Activated T-cell treated with anti-CD3 and anti-CD28 coated beads for 1 hour (primary cell): ENCODE measurements around the gene ADARB2.

Experiments
- DNase-seq: peaks from one replicate; pipeline ENCODE4 v3.0.0-alpha.2; 2020; ENCODE audit warnings: low read depth

Gene ADARB2

GRCh38 chr10:1612908-1613307 lies 124.4 kb downstream of the ADARB2 start:
- DNase-seq = no peak

DNA sequence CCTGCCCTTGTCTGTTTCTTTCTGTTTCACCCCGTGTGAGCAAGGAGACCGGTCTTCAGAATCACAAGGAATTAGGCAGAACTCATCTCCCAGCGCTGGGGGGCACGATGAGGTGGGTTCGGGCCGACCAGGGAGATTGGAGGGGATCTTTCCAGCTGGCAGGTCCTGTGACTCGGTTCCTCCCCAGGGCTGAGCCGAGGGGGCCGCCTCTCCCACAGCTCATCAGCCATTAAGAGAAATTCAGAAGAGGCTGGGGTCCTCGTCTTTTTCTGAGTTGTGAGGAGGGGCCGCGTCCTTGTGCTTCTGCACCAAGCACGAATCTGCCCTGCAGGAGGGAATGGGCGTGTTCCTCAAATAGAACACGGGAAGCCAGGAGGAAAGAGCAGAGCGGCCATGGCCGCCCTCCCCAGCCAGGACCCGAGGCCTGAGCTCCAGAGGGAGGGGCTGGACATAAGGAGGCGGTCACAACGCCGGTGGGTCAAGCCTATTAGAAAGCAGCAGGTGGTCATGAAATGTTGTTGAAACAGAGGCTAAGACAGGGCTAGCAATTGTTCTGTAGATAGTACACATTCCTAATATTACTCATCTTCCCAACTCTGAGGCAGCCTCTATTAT lies 125.3 kb downstream of the ADARB2 start:
- no peak for DNase-seq

DNA sequence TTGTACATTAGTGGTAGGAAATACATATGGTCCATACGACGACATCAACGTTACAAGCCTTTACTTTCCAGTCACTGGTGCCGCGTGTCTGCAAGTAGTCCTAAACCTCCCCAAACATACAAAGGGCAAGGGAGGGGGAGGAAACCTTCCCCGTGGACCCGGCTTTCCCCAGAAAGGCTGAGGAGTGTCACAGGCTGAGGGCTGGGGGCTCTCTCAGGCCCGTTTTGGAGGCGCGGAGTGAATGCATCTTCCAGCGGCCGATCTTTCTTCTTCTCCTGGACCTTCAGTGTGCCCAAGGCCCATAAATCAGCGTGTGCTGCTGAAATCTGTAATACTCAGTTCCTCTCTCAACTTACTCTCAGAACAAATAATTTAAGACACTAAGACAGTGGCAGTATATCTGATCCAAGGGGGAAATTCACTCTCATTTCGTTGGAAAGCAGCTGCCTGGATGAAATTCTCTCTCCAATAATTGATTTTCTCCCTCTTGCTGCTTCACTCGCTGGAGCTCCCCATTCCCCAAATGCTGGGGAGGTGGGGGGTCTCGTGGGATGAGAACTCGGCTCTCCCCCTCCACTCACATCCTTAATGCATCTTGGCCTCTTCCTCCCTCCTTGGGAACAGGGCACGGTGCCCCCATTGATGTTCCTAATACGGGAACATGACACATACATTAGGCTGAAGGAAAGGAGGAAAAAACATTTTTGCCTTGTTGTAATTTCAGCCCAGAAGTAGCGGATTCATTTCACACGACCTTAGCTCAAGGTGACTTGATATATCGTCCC lies 126.1 kb downstream of the ADARB2 start:
- DNase-seq = no peak

GRCh38 chr10:1609648-1609970 lies 127.7 kb downstream of the ADARB2 start:
- no peak for DNase-seq

- no peak for DNase-seq
Observed at GRCh38 chr10:1608851-1609647, 128.3 kb downstream of the ADARB2 start.

GRCh38 chr10:1608408-1608807 lies 128.9 kb downstream of the ADARB2 start:
- no peak for DNase-seq

- DNase-seq = no peak
Observed at GRCh38 chr10:1607466-1607865, 129.9 kb downstream of the ADARB2 start.

DNA sequence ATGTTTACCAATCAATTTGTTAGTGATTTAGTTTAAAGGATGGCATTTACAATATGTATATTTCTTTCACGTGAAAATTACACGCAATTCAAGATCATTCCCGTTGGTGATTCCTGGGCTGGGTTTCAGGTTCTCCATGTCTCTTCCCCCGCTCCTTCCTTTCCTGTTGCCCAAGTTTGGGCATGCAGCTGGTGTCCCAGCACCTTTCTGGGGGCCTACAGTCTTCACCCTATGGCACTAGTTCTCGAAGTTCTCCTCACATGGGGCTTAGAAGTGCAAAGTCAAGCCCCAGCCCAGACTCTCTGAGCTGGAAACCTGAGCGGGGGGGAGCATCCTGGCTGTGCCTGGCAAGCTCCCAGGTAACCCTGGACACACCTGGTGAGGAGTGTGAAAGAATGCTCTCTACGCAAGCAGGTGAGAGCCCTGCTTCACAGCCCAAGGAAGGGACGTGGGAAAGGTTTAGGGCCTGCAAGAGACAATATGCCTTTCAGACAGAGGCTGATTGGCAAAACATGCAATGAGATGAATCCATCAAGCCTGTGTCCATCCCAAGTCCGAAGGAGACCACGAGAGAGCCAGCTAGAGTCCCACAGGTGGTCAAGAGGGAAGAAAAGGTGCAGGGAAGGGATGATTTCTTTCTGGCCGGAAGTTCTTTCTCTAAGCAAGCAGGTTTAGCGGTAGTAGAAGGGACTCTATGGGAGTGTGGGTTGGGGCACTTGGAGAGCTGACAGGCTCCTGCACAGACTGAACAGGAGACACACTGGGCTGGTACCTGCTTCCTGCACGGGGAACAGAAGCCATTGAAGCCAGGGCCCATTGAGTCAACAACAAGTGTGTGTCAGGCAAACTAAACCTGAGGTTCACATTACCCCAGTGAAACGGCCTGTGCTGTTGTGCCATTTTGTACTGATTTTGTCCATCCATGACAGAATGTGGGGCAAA lies 131.1 kb downstream of the ADARB2 start:
- DNase-seq = no peak

DNA sequence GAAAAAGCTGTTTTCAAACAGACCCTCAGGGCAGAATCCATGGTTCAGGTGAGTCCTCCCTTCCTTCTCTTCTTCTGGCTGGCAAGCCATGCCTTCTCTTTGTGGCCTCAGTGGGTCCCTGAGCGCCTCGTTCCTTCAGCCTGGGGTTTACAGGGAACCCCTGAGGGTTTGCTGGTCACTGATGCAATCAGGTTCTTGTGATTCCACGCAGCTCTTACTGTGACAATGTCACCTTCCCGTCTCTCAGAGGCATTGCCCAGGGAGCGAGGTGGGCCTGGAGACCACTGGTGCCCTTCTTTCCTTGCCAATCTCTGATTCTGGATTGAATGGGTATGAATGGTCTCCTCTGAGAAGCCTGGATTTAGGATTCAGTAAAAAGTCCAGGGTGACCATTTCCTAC lies 132.2 kb downstream of the ADARB2 start:
- DNase-seq = no peak

GRCh38 chr10:1604246-1604645 lies 133.1 kb downstream of the ADARB2 start:
- no peak for DNase-seq

DNA sequence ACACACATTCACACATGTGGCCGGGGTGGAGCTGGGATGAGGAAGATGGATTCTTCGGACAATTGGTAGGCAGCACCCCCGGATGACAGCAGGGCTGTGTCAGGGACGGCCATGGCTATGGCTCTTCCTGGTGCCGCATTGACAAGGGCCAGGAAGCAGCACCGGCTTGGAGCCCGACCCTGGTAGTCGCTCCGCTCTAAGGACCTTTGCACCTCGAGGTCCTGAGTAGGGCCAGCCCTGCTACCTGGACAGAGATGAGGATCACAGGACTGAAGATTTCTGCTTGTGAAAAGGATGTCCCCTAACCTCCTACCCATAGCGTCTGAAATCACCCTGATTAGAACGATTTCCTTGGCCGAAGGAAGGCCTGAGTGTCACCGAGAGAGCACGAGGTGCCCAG lies 134.1 kb downstream of the ADARB2 start:
- no peak for DNase-seq

GRCh38 chr10:1602037-1602484 lies 135.3 kb downstream of the ADARB2 start:
- no peak for DNase-seq

DNA sequence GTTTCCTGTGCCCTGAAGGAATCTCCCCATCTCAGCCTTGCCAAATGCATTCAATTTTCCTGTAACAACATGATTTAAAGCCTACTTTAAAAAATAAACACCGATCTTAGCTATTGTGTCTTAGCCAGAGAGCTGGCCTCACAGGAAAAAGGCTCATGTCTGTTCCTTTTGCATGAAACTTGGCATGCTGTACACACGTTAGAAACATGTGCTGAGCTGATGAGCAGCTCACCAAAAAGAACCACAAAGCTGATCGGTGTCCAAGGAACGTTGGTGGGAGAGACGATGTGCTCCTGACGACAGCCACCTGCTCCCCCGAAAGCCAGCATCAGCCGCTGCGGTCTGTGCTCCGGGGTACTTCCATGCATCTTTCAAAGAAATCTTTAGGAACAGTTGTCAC lies 135.9 kb downstream of the ADARB2 start:
- DNase-seq = no peak

DNA sequence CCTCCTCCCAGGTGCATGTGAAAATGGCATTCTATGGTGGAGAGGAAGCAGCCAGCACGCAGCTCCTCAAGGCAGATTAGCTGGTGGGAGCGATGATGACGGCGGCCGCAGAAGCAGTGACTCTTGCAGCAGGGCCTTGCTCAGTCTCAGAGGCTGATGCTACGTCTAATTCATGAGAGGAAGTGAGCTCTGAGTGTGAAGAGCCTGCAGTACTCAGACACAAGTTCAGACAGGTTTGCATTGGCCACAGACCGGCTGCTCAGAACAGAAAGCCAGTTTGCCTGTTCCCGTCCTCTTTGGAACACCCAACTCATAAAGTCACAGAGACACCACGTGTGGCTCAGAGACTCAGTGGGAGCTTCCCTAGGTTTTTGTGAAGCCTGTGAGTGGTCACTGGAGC lies 136.5 kb downstream of the ADARB2 start:
- no peak for DNase-seq

- DNase-seq = no peak
Observed at GRCh38 chr10:1598393-1599153, 138.8 kb downstream of the ADARB2 start.

GRCh38 chr10:1597370-1598146 lies 139.8 kb downstream of the ADARB2 start:
- no peak for DNase-seq

DNA sequence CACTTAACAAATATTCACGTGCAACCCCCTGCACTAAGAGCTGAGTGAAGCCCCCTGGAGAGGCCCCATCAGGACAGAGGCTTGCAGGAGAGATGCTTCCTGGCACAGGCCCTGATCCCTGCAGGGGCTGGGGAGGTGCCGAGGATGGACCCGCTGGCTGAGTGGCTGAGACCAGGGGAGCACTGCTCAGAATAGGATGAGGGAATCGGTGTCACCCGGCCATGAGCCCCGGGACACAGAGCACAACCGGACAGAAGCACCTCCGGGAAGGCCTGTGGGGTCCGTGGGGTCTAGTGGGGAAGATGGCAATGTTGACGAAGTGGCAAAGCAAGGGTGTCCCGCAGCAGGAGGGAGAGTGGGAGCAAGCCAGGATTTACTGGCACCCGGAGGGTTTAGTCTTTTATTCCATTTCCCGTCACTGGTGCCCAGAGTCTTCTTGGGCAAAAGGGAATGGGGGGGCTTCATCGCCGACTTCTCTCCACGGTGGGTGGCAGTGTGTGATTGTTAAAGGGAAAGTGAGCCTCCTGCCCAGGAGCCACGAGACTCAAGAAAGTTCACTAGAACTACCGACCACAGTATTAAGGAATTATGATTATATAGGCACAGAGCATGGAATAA lies 140.7 kb downstream of the ADARB2 start:
- no peak for DNase-seq

DNA sequence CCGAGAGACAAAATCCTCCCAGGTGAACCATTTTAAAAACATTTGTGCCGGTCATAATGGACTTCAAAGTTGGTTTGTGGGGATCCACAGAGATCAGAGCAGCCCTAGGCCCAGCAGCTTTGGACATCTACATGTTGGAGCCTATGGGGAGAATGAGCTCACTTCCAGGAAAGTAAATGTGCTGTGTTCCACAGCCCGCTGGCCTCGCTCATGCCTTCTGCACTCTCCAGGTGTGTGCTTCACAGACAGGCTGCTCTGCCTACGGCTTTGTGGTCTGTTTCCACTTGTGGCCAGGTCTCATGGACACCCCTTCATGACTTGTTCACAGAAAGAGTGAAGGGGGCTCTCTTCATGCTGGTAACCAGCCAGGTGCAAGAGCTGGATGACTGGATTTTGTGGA lies 141.6 kb downstream of the ADARB2 start:
- DNase-seq = no peak

- DNase-seq = no peak
Observed at GRCh38 chr10:1595242-1595600, 142.1 kb downstream of the ADARB2 start.
